T-cell (primary cell): Measurements from ENCODE around the gene UNKL. TPM values are rescaled to one million over a fixed set of nuclear protein-coding genes. Genes with fewer than 3 reads are reported as not detected.

ENCODE experiments used
- ATAC-seq, 4 experiments: fragments of 200-7000 bp in 3 of 4; fragments of 150-1000 bp in 1 of 4; cut with Tn5 transposase; replicated peaks in 1 of 4; 1 replicate in 3 of 4; 2 replicates in 1 of 4; pipeline ENCODE4 v1.10.0; 2021; ENCODE audit warnings: moderate library complexity in 3 of 4, mild to moderate bottlenecking in 2 of 4, moderate number of reproducible peaks in 1 of 4
- CTCF ChIA-PET, 2 donors: fragments of 300-600 bp; sonication (Branson Sonifier 250); formaldehyde crosslinking; loops; one replicate each; lab custom pipeline; 2022; ENCODE audit warnings: antibody characterized with exemption in 2 of 2; lab: Charles Lee
- POLR2A ChIA-PET, 2 donors: fragments of 300-600 bp; sonication (Branson Sonifier 250); formaldehyde crosslinking; loops; one replicate each; lab custom pipeline; 2022; ENCODE audit warnings: antibody characterized with exemption in 2 of 2; lab: Charles Lee
- DNase-seq, 35 experiments: peaks; one replicate each; pipeline versions ENCODE4 v3.0.0 to v3.0.0-alpha.2; 2013 to 2023
- H3K27ac ChIP-seq: one replicate; pipeline ENCODE4 v1.5.1; 2013; ENCODE audit warnings: low read length
- H3K27me3 ChIP-seq, 2 experiments: replicated peaks in 1 of 2; 1 replicate in 1 of 2; 2 replicates in 1 of 2; pipeline versions ENCODE4 v1.6.1 to v1.7.0; 2013; ENCODE audit warnings: low read length in 1 of 2, mixed read lengths in 1 of 2; ENCODE audit not compliant: control insufficient read depth in 2 of 2, insufficient read depth in 2 of 2; ENCODE audit errors: extremely low read depth in 1 of 2
- H3K36me3 ChIP-seq, 2 donors: 1 replicate in 1 of 2; 2 replicates in 1 of 2; pipeline versions ENCODE4 v1.6.1 to v1.7.0; 2013; ENCODE audit warnings: low read length in 1 of 2; ENCODE audit not compliant: control insufficient read depth in 2 of 2, insufficient read depth in 1 of 2; ENCODE audit errors: extremely low read depth in 1 of 2
- H3K4me1 ChIP-seq, 2 experiments: 1 replicate in 1 of 2; 2 replicates in 1 of 2; pipeline versions ENCODE4 v1.6.1 to v1.7.0; 2013; ENCODE audit warnings: low read length in 2 of 2, mixed read lengths in 1 of 2; ENCODE audit not compliant: insufficient read depth in 2 of 2, control insufficient read depth in 1 of 2; ENCODE audit errors: extremely low read depth in 1 of 2
- H3K4me3 ChIP-seq, 2 donors: 1 replicate in 1 of 2; 2 replicates in 1 of 2; pipeline versions ENCODE4 v1.5.1 to v1.7.0; 2013; ENCODE audit warnings: mild to moderate bottlenecking in 2 of 2, low read length in 1 of 2, moderate library complexity in 1 of 2; ENCODE audit not compliant: control insufficient read depth in 1 of 2; ENCODE audit errors: extremely low read depth in 1 of 2
- H3K9me3 ChIP-seq: 2 replicates; pipeline ENCODE4 v1.7.0; 2013
- H3K27ac Mint-ChIP-seq, 2 donors: one replicate each; pipeline ENCODE4 v1.8.0; 2020 to 2021; ENCODE audit warnings: mild to moderate bottlenecking in 2 of 2, mixed read lengths in 2 of 2
- H3K27me3 Mint-ChIP-seq, 2 donors: one replicate each; pipeline ENCODE4 v1.8.0; 2021 to 2022; ENCODE audit warnings: mixed read lengths in 2 of 2
- H3K36me3 Mint-ChIP-seq: one replicate; pipeline ENCODE4 v1.8.0; 2021; ENCODE audit warnings: mixed read lengths
- H3K4me1 Mint-ChIP-seq, 3 donors: one replicate each; pipeline ENCODE4 v1.8.0; 2020 to 2022; ENCODE audit warnings: mixed read lengths in 3 of 3, mild to moderate bottlenecking in 1 of 3
- H3K4me3 Mint-ChIP-seq, 3 donors: one replicate each; pipeline ENCODE4 v1.8.0; 2020 to 2022; ENCODE audit warnings: mild to moderate bottlenecking in 3 of 3, mixed read lengths in 3 of 3, moderate library complexity in 3 of 3
- H3K9me3 Mint-ChIP-seq, 3 donors: one replicate each; pipeline ENCODE4 v1.8.0; 2020 to 2022; ENCODE audit warnings: mixed read lengths in 3 of 3
- WGBS: methylation state at CpG from one replicate; pipeline ENCODE4 v1.1.5; 2013; ENCODE audit warnings: missing lambda C conversion rate; ENCODE audit not compliant: insufficient coverage; 5-methylcytosine and 5-hydroxymethylcytosine counted together
- total RNA-seq, 35 experiments: library from RNA in 6 of 35; stranded (reverse) in 6 of 35; fragments of 120-200 nt in 1 of 35; gene quantifications; one replicate each; pipeline versions ENCODE4 v1.2.1 to v1.2.4 and lab custom pipeline; 2013 to 2026

Gene UNKL
- total RNA-seq, 5 donors from 2014 or later (not counting 1 experiment from before 2014, with no cell fraction given) = 85.3 to 131 (median 113) TPM

- Mint-ChIP-seq H3K4me3 (no peak overlapping the region), H3K36me3 (peaks cover 19% of the 10 kb centered on the region), H3K4me1 (peaks cover 2 to 16% (median 3%) of the 10 kb centered on the region in 3 donors), H3K9me3 (no peaks in the 10 kb centered on the region), H3K27me3 (no peaks in the 10 kb centered on the region), H3K27ac (no peak overlapping the region)
- 95% methylated on average over 38 of the region's 38 CpGs for WGBS
- ATAC-seq (no peak), DNase-seq (no peak)
- ChIA-PET POLR2A (no interaction called here), CTCF (no interaction called here)
- Histone ChIP-seq H3K9me3 (no peaks in the 10 kb centered on the region), H3K36me3 (peaks cover 41 to 66% of the 10 kb centered on the region in 2 donors), H3K27me3 (no peaks in the 10 kb centered on the region), H3K4me1 (no peaks in the 10 kb centered on the region), H3K27ac (no peak overlapping the region), H3K4me3 (no peak overlapping the region)
Observed at GRCh38 chr16:1398826-1399581, 15.5 kb downstream of the UNKL start.

GRCh38 chr16:1398351-1398750 is 16.2 kb downstream of the UNKL start:
- no peak overlapping the region for H3K27ac ChIP-seq
- peaks cover 44 to 66% of the 10 kb centered on the region in 2 donors for H3K36me3 ChIP-seq
- H3K36me3 Mint-ChIP-seq = peaks cover 17% of the 10 kb centered on the region
- no peak overlapping the region for H3K27ac Mint-ChIP-seq
- DNase-seq (no peak), ATAC-seq (no peak)
- H3K4me1 Mint-ChIP-seq = peaks cover 1 to 15% (median 1%) of the 10 kb centered on the region in 3 donors
- ChIA-PET POLR2A (no interaction called here), CTCF (no interaction called here)
- H3K4me1 ChIP-seq = no peaks in the 10 kb centered on the region
- H3K4me3 Mint-ChIP-seq = no peak overlapping the region
- no peaks in the 10 kb centered on the region for H3K27me3 Mint-ChIP-seq
- over 99% methylated on average over 9 of the region's 9 CpGs for WGBS
- no peak overlapping the region for H3K4me3 ChIP-seq
- H3K9me3 Mint-ChIP-seq = no peaks in the 10 kb centered on the region
- H3K27me3 ChIP-seq = no peaks in the 10 kb centered on the region
- H3K9me3 ChIP-seq = no peaks in the 10 kb centered on the region

DNA sequence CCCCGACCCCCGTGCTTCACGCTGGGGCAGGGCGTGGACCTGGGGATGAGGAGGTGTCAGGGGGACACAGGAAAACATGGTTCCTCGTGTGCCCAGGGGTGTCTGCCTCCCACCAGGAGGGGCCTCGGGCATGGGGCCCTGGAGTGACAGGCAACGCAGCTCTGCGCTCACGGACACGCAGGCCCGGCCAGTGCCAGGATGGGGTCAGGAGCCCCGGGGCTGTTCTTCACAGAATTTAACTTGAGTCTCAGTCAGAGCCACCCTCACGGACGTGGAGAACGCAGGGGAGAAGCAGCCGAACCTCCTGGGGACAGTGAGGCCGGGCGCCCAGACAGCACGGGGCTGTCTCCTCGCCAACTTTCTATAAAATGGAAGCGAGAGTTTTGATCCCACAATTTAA is 16.7 kb downstream of the UNKL start:
- Mint-ChIP-seq H3K36me3 (peaks cover 17% of the 10 kb centered on the region), H3K4me3 (no peak overlapping the region), H3K4me1 (peaks cover 0 to 15% (median 0%) of the 10 kb centered on the region in 3 donors), H3K27me3 (no peaks in the 10 kb centered on the region), H3K9me3 (no peaks in the 10 kb centered on the region), H3K27ac (no peak overlapping the region)
- WGBS = 92% methylated on average over 15 of the region's 21 CpGs
- no peak overlapping the region for H3K27ac ChIP-seq
- no peaks in the 10 kb centered on the region for H3K4me1 ChIP-seq
- ChIA-PET POLR2A (no interaction called here), CTCF (no interaction called here)
- peaks cover 43 to 66% of the 10 kb centered on the region in 2 donors for H3K36me3 ChIP-seq
- DNase-seq (no peak), ATAC-seq (no peak)
- no peaks in the 10 kb centered on the region for H3K9me3 ChIP-seq
- no peaks in the 10 kb centered on the region for H3K27me3 ChIP-seq
- H3K4me3 ChIP-seq = no peak overlapping the region

DNA sequence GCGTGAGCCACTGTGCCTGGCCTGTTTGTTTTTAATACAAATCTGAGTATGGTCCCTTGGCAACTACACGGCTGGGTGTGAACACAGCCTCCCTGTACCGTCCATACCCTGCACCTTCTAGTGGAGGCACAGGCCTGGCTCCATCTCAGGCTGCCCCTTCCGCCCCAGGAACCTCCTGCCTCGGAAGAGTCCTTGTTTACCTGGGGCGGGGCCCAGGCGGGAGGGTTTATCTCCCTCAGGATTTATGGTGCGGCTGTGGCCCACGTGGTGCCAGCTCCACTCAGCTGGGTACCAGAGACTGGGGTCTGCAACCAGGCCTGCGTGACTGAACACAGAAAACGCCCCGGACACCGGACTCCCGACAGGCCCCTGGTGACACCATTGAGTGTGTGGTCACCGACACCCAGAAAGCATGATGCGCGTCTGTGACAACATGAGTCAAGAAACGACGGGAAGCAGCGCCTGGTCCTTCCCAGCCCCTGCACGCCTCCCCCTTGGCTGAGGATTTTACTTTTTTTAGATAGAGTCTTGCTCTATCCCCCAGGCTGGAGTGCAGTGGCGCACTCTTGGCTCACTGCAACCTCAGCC is 19.0 kb downstream of the UNKL start:
- no peak for ATAC-seq
- H3K36me3 Mint-ChIP-seq = peaks cover 25% of the 10 kb centered on the region
- peaks cover 0 to under 1% of the 10 kb centered on the region in 2 experiments for H3K4me1 ChIP-seq
- peaks cover 44 to 64% of the 10 kb centered on the region in 2 donors for H3K36me3 ChIP-seq
- H3K9me3 ChIP-seq = no peaks in the 10 kb centered on the region
- H3K4me3 Mint-ChIP-seq = no peak overlapping the region
- H3K9me3 Mint-ChIP-seq = no peaks in the 10 kb centered on the region
- CTCF ChIA-PET = no interaction called here
- no peak overlapping the region for H3K4me3 ChIP-seq
- H3K27me3 Mint-ChIP-seq = no peaks in the 10 kb centered on the region
- H3K27ac Mint-ChIP-seq = no peak overlapping the region
- H3K27ac ChIP-seq = no peak overlapping the region
- no peaks in the 10 kb centered on the region for H3K27me3 ChIP-seq
- H3K4me1 Mint-ChIP-seq = peaks cover 0 to 4% (median 0%) of the 10 kb centered on the region in 3 donors
- POLR2A ChIA-PET = no interaction called here
- 96% methylated on average over 21 of the region's 22 CpGs for WGBS
- no peak for DNase-seq

- Histone ChIP-seq H3K36me3 (peaks cover 46 to 65% of the 10 kb centered on the region in 2 donors), H3K27ac (no peak overlapping the region), H3K27me3 (no peaks in the 10 kb centered on the region), H3K4me1 (peaks cover 0 to 3% of the 10 kb centered on the region in 2 experiments), H3K4me3 (no peak overlapping the region), H3K9me3 (no peaks in the 10 kb centered on the region)
- 97% methylated on average over 12 of the region's 19 CpGs for WGBS
- Mint-ChIP-seq H3K36me3 (peaks cover 30% of the 10 kb centered on the region), H3K27me3 (no peaks in the 10 kb centered on the region), H3K4me1 (peaks cover 0 to 4% (median 0%) of the 10 kb centered on the region in 3 donors), H3K4me3 (no peak overlapping the region), H3K9me3 (no peaks in the 10 kb centered on the region), H3K27ac (no peak overlapping the region)
- DNase-seq = no peak
- ATAC-seq = no peak
- CTCF ChIA-PET = no interaction called here
- POLR2A ChIA-PET = no interaction called here
Observed at GRCh38 chr16:1394367-1394951, 20.0 kb downstream of the UNKL start.

DNA sequence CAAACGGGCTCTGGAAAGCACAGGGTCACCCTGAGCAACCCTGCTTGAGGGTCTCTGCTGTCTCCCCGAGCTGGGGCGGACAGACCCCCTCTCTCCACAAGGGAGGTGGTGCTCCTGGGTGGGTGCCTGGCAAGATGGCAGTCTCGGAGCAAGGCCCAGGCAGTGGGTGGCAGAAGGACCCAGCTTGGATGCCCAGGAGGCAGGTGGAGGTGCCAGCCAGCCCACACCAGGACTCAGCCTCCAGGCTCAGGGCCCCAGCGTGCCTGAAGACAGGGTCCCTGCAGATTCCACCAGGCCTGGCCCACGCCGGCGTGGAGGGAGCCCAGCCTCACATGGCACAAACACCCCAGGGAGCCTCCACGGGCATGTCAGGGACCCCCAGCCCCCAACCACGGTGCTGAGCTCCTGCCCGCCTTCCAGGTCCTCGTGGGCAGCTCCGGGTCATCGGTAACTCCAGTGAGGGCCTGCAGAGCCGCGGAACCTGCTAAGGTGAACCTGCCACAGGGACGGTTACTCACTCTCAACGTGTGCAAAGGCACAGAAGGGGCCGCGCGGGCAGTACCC is 20.8 kb downstream of the UNKL start:
- Mint-ChIP-seq H3K36me3 (peaks cover 30% of the 10 kb centered on the region), H3K4me1 (peaks cover 0 to 4% (median 0%) of the 10 kb centered on the region in 3 donors), H3K4me3 (no peak overlapping the region), H3K27me3 (no peaks in the 10 kb centered on the region), H3K9me3 (no peaks in the 10 kb centered on the region), H3K27ac (no peak overlapping the region)
- Histone ChIP-seq H3K4me1 (peaks cover 0 to 3% of the 10 kb centered on the region in 2 experiments), H3K27me3 (no peaks in the 10 kb centered on the region), H3K9me3 (no peaks in the 10 kb centered on the region), H3K36me3 (peaks cover 39 to 63% of the 10 kb centered on the region in 2 donors), H3K27ac (no peak overlapping the region), H3K4me3 (no peak overlapping the region)
- POLR2A ChIA-PET = no interaction called here
- no peak for ATAC-seq
- DNase-seq = no peak
- CTCF ChIA-PET = no interaction called here
- WGBS = 94% methylated on average over 16 of the region's 21 CpGs
